Stimulated activated CD4-positive, alpha-beta T cell treated with anti-CD3 and anti-CD28 coated beads, Interleukin-1b, Interleukin-23, amount 100 ng/mL, for 4 hours (primary cell): ENCODE results near the gene PWWP2B.
"Not testable (repeated sequence)": the region's sequence is repeated elsewhere in the genome, so short reads cannot be mapped to it uniquely, and the experiment has no call there.

Experiments
- DNase-seq, 2 donors: peaks; one replicate each; pipeline ENCODE4 v3.0.0-alpha.2; 2020; ENCODE audit warnings: low read depth in 2 of 2

Gene PWWP2B

GRCh38 chr10:132433671-132434340, 36.8 kb downstream of the PWWP2B start:
- DNase-seq, result no peak

DNA sequence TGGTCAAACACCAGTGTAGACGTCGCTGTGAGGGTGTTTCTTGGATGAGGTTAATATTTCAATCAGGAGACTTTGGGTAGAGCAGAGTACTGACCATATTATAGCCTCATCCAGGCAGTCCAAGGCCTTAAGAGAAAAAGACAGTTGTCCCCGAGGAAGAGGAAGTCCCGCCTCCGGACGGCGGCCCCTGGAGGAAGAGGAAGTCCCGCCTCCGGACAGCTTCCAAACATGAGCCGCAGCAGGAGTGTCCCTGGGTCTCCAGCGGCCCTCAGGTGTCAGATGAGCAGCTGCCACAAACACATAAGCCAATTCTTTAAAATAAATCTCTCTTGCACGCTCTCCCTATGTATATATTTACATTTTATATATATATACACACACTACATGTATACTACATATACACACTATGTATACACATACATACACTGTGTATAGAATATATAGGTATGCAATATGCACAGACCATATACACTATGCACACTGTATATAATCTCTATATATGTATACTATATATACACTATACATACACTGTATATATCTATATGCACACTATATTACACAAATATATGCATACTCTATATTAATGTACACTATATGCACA, 37.5 kb downstream of the PWWP2B start:
- DNase-seq, result peak; percentile 32 to 60

- not testable (repeated sequence) for DNase-seq
These were observed 38.3 kb downstream of the PWWP2B start for GRCh38 chr10:132435320-132435719.

GRCh38 chr10:132436096-132436495, 39.1 kb downstream of the PWWP2B start:
- DNase-seq, result not testable (repeated sequence)

- no peak for DNase-seq
These were observed 39.9 kb downstream of the PWWP2B start for GRCh38 chr10:132436861-132437410.

DNA sequence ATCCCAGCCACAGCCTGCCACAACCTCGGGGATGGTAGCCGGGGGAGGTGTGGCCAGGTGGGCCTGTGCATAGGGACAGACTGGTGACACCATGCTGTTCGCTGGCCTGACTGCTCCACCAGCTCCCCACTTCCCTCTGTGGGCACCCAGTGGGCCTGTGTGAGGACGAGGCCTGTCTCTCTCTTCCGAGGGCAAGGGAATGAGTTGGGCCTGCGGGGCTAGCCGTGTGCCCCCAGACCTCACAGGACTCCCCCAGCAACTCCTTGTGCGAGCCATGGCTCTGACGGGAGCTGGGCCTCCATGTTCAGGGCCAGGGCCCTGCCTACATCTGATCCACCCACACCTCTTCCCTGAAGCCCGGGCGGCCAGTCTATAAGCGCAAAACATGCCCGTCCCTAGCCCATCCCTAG, 40.5 kb downstream of the PWWP2B start:
- DNase-seq, result no peak

GRCh38 chr10:132438091-132439024, 41.4 kb downstream of the PWWP2B start:
- no peak for DNase-seq

DNA sequence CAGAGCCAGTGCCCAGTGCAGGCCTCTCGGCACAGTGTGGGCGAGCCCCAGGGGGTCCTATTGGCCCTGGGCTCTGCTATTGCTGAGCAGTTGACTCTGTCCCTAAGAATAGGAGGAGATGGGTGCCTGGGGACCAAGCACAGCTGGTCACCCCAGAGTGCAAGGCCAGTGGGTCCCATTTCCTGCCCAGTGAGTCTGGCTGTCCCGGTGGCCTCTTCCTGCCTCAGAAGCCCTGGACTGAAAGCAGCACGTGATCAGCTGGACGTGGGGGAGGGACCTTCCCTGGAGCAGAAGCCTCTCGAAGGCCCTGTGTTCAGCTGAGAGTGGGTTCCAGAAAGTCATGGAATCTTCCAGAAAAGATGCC, 42.0 kb downstream of the PWWP2B start:
- no peak for DNase-seq

DNA sequence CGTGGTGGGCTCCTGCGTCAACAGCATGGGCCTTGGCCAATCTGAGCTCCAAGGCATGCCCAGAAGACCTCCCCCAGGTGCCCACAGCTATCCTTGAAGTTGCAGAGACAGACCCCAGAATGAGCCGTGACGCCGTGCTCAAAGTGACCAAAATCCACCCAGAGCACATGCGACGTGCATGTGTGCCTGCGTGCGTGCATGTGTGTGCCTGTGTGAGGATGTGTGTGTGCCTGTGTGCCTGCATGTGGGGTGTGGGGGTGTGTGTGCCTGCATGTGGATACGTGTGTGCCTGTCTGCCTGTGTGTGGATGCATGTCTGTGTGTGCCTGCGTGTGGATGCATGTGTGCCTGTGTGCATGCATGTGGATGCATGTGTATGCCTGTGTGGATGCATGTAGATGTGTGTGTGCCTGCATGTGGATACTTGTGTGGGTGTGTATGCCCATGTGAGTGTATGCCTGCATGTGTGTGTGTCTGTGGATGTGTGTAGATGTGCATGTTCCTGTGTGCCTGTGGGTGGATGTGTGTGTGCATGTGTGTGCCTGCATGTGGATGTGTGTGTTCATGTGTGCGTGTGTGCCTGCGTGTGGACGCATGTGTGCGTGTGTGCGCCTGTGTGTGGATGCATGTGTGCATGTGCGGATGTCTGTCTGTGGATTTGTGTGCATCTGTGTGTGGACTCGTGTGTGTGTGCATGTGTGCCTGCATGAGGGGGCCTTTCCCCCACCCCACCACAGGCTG, 42.6 kb downstream of the PWWP2B start:
- DNase-seq, result no peak

DNA sequence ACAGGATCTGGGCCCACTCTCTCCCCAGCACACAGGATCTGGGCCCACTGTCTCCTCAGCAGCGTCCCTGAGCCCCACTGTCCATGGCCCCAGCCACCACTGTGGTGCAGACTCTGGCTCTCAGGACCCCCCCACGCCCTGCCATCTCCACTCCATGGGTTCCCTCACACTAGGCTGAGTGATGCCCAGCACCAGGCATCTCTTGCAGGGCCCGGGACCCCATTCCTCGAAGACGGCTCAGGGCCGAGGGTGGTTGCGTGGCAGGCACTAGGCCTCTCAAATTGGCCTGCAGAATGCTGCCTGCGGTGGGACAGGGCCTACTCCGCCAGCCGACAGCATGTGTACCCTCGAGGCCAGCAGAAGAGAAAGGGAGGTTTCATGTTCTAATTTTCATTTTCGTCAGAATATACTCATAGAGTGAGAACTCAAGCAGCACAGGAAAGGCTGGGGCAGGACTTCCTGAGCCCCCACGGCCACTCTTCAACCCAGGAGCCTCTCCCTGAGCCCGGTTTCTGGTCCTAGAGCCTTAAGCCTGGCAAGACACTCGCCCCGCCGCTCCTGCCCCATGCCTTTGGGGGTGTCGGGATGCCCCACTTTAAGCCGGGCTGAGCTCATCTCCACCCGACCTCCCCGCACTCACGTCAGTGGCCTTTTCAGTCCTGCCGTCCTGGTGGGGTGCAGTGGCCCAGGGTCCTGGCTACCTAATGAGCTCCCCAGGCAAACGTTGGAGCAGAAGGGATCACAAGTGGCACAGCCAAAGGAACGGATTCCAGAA, 44.0 kb downstream of the PWWP2B start:
- no peak for DNase-seq

DNA sequence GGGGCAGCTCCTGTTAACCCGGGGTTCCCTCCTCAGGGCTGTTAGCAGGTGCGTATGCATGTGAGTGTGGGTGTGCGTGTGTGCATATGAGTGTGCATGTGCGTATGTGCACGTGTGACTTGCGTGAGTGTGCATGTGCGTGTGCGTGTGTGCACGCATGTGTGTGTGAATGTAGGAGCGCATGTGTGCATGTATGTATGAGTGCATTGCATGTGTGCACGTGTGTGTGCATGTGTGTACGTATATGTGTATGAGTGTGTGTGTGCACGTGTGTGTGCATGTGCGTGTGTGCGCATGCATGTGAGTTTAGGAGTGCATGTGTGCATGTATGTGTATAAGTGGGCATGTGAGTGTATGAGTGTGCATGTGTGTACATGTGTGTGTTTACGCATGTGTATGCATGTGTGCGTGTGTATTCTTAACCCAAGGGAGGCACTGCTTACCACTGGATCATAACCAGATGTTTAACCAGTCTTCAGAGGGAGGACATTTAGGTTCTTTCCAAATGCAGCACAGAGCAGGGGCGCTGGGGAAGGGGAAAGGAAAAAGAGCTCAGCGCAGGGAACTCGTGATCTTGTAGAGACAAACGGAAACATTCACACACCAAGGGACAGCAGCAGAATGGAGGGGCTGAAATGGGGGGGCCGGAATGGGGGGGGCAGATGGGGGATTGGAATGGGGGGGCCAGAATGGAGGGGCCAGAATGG, 45.0 kb downstream of the PWWP2B start:
- no peak for DNase-seq

GRCh38 chr10:132442636-132443035, 45.6 kb downstream of the PWWP2B start:
- DNase-seq, result no peak

DNA sequence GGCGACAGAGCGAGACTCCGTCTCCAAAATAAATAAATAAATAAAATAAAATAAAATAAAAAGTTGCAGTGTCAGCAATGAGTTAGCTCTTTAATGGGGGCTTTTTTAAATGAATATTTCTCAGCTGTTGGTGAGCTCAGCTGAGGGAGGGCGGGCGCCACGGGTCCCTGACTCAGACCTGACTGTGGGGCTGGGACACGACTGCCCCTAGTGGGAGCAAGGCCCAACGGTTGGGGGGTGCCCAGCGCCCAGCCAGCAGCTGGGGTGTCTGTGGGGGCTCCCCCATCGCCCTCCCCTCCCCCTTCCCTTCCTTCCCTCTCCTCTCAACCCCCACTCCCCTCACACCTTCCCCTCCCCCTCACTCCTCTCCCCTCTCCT, 46.6 kb downstream of the PWWP2B start:
- DNase-seq, result peak; percentile 54 to 61

DNA sequence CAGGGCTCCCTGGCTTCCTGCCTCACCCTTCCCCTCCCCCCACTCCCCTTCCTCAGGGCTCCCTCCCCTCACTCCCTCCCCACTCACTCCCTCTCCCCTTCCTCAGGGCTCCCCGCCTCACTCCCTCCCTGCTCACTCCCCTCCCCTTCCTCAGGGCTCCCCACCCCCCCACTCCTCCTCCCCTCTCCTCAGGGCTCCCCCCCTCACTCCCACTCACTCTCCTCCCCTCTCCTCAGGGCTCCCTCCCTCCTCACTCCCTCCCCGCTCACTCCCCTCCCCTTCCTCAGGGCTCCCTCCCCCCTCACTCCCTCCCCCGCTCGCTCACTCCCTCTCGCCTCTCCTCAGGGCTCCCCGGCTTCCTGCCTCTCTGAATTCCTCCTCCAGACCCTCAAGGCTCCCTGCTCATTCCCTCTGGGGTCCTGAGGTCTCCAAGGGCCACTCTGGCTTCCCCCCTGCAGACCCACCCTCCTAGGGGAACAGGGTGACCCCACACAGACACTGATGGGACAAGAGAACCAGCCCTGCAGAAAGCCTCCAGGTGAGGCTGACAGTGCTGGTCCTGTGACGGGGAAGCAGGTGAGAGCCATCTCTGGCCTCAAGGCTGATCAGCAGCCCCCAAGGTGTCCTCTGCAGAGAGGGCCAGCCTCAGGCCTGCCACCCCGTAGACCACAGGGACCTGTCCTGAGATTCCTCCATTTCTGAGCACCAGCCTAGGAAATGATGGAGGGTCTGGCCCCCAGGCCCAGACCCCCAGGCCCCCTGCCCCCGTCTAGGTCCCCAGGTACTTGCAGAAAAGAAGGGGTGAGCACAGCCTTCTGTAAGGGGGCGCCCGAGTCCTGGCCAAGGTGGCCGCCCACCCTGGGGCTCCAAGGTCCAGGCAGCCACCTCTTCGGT, 47.2 kb downstream of the PWWP2B start:
- peak in 1 of 2 donors; percentile 26 for DNase-seq

DNA sequence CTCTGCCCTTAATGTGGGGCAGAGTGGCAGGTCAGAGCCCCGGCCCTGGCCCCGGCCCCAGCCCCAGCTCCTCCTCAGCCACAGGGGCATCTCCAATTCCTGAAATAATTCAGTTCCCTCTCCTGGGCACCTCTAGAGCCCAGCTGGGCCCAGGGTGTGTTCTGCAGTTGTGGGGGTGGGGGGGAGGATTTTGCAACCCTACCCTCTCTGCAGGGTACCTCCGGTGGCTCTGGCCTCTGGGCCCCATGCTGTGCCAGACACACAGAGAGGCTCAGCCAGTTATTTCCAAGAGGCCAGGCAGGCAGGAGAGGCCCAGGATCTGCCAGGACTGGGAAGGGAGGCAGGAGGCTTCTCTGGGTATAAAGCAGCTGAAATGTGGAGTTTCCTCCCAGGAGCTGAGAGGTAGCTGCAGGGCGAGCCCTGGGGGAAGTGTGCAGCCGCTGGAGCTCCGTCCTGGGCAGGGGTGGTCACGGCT, 47.9 kb downstream of the PWWP2B start:
- no peak for DNase-seq

GRCh38 chr10:132445516-132446194, 48.7 kb downstream of the PWWP2B start:
- no peak for DNase-seq

- no peak for DNase-seq
These were observed 49.2 kb downstream of the PWWP2B start for GRCh38 chr10:132446195-132446581.

DNA sequence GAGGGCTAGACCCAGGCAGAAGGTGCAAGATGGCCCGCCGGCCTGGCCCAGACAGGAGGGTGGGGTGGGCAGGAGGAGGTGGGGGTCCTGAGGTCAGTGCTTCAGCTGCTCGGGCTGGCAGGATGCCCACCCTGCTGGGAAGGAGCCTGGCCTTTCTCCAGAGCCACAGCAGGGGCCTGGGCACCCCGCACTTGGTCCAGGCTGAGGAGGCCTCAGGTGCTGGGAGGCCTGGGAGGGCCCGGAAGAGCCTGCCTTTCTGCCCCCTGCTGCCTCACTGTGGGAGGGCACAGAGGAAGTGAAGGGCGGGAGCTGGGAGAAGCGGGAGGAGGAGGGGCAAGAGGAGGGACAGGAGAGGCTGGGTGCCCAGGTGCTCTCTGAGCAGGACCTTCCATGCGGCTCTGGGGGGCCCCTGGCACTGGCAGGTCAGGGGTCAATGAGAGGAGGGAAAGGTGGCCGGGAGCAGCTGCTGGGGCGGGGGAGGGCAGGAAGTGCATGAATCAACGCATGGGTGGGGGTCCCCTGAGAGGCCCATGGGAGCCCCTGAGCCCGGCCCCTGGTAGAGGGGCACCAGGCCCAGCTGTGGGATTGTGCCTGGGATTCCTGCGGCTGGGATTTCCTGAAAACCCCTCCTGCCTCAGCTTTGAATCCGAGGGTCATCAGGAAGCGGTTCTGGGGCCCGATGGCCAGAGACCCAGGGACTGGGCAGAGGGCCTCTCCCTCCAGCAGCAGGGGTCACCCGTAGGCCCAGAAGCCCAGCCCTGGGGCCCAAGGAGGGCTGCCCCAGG, 49.9 kb downstream of the PWWP2B start:
- DNase-seq, result peak; percentile 56
